GM23338 (cell line): ENCODE results near the gene RANGRF. TPM values are rescaled to one million over a fixed set of nuclear protein-coding genes. Genes with fewer than 3 reads are reported as not detected.

ENCODE experiments used
- ATAC-seq: fragments of 200-7000 bp; cut with Tn5 transposase; 3 replicates; pipeline ENCODE4 v1.9.1; 2020
- DNase-seq: peaks from one replicate; pipeline ENCODE4 v3.0.0-alpha.2; 2015; ENCODE audit warnings: low spot score
- H2AFZ ChIP-seq: fragments of 200-600 bp; sonication (generic); 2 replicates; pipeline ENCODE4 v1.8.0; 2016; ENCODE audit warnings: antibody characterized with exemption, mild to moderate bottlenecking, moderate library complexity
- H3F3A ChIP-seq: fragments of 200-600 bp; sonication (generic); replicated peaks from 2 replicates; pipeline ENCODE4 v1.8.0; 2017; ENCODE audit warnings: antibody characterized with exemption, mixed run types, low read depth
- H3K27ac ChIP-seq: fragments of 200-600 bp; sonication (generic); 2 replicates; pipeline ENCODE4 v1.6.1; 2016; ENCODE audit warnings: low read depth
- H3K27me3 ChIP-seq: fragments of 200-600 bp; sonication (generic); 2 replicates; pipeline ENCODE4 v1.8.0; 2016; ENCODE audit warnings: mild to moderate bottlenecking, mixed run types, moderate library complexity; ENCODE audit not compliant: insufficient read depth
- H3K36me3 ChIP-seq: fragments of 200-600 bp; sonication (generic); 2 replicates; pipeline ENCODE4 v1.8.0; 2016; ENCODE audit warnings: mild to moderate bottlenecking; ENCODE audit not compliant: insufficient read depth
- H3K4me1 ChIP-seq: fragments of 200-600 bp; sonication (generic); 2 replicates; pipeline ENCODE4 v1.8.0; 2016; ENCODE audit warnings: mild to moderate bottlenecking, moderate library complexity; ENCODE audit not compliant: insufficient read depth
- H3K4me2 ChIP-seq: fragments of 200-600 bp; sonication (generic); 2 replicates; pipeline ENCODE4 v1.7.1; 2017; ENCODE audit warnings: mixed run types
- H3K4me3 ChIP-seq: fragments of 200-600 bp; sonication (generic); 2 replicates; pipeline ENCODE4 v1.6.1; 2016; ENCODE audit warnings: mixed run types
- H3K79me2 ChIP-seq: fragments of 200-600 bp; sonication (generic); replicated peaks from 2 replicates; pipeline ENCODE4 v1.8.0; 2017; ENCODE audit warnings: mild to moderate bottlenecking; ENCODE audit not compliant: insufficient read depth
- H3K9me2 ChIP-seq: fragments of 200-600 bp; sonication (generic); 2 replicates; pipeline ENCODE4 v1.8.0; 2017; ENCODE audit not compliant: insufficient read depth
- H4K20me1 ChIP-seq: fragments of 200-600 bp; sonication (generic); replicated peaks from 2 replicates; pipeline ENCODE4 v1.8.0; 2017; ENCODE audit warnings: mild to moderate bottlenecking; ENCODE audit not compliant: insufficient read depth
- H3K27ac Mint-ChIP-seq: 2 replicates; pipeline ENCODE4 v1.8.0; 2020; ENCODE audit warnings: inconsistent platforms, mild to moderate bottlenecking, moderate library complexity, mixed read lengths
- H3K27me3 Mint-ChIP-seq: 3 replicates; pipeline ENCODE4 v1.8.0; 2022; ENCODE audit warnings: low read depth, mild to moderate bottlenecking, moderate library complexity, mixed read lengths, inconsistent platforms; ENCODE audit not compliant: insufficient read depth, poor library complexity
- H3K36me3 Mint-ChIP-seq: 3 replicates; pipeline ENCODE4 v1.8.0; 2021; ENCODE audit warnings: low read depth, mild to moderate bottlenecking, inconsistent platforms, moderate library complexity, mixed read lengths
- H3K4me1 Mint-ChIP-seq: 3 replicates; pipeline ENCODE4 v1.8.0; 2020; ENCODE audit warnings: mild to moderate bottlenecking, inconsistent platforms, mixed read lengths
- H3K4me3 Mint-ChIP-seq: 3 replicates; pipeline ENCODE4 v1.8.0; 2021; ENCODE audit warnings: moderate library complexity, mild to moderate bottlenecking, inconsistent platforms, mixed read lengths
- H3K9me3 Mint-ChIP-seq: 3 replicates; pipeline ENCODE4 v1.8.0; 2020; ENCODE audit warnings: moderate library complexity, mild to moderate bottlenecking, inconsistent platforms, mixed read lengths
- EZH2 ChIP-seq: fragments of 200-600 bp; sonication (generic); IDR thresholded peaks from one replicate; pipeline ENCODE4 v1.8.0; 2017; ENCODE audit warnings: antibody characterized with exemption, mild to moderate bottlenecking, low read depth; ENCODE audit not compliant: unreplicated experiment
- EZH2phosphoT487 ChIP-seq: fragments of 200-600 bp; sonication (generic); IDR thresholded peaks from one replicate; pipeline ENCODE4 v1.8.1; 2018; ENCODE audit warnings: antibody characterized with exemption; ENCODE audit not compliant: unreplicated experiment
- JUNB ChIP-seq: IDR thresholded peaks from one replicate; pipeline ENCODE4 v1.6.1; 2016; ENCODE audit warnings: antibody characterized with exemption; ENCODE audit not compliant: unreplicated experiment
- NANOG ChIP-seq: IDR thresholded peaks from 2 replicates; pipeline ENCODE4 v1.6.1; 2016; ENCODE audit warnings: antibody characterized with exemption, borderline replicate concordance
- POLR2AphosphoS5 ChIP-seq: IDR thresholded peaks from 2 replicates; pipeline ENCODE4 v1.6.1; 2016; ENCODE audit warnings: antibody characterized with exemption, low read depth
- STAT1 ChIP-seq: IDR thresholded peaks from one replicate; pipeline ENCODE4 v1.6.1; 2016; ENCODE audit warnings: antibody characterized with exemption; ENCODE audit not compliant: unreplicated experiment
- ZNF114 ChIP-seq: fragments of 250-450 bp; sonication (Bioruptor Pico); IDR thresholded peaks from 2 replicates; pipeline ENCODE4 v1.5.0; 2020; ENCODE audit warnings: mild to moderate bottlenecking, moderate library complexity
- ZNF331 ChIP-seq: fragments of 250-450 bp; sonication (Bioruptor Pico); IDR thresholded peaks from 2 replicates; pipeline ENCODE4 v1.5.0; 2020; ENCODE audit warnings: low read depth, mild to moderate bottlenecking, moderate library complexity
- polyA plus RNA-seq: library from polyadenylated mRNA; unstranded; fragments of >200 nt; fragmentation: Nextera tagmentation; extraction: Ambion mirVana; gene quantifications from 2 replicates; pipeline ENCODE4 v1.2.1, GENCODE V29; 2016
- total RNA-seq: library from RNA; depleted of rRNA; stranded (reverse); fragments of >200 nt; shearing (Covaris generic); gene quantifications from 2 replicates; pipeline ENCODE4 v1.2.3, GENCODE V29; 2014
- TF ChIP-seq, protein P1 (sequence below), 2 experiments: fragments of 200-600 bp in 1 of 2; sonication (generic) in 1 of 2; conservative IDR thresholded peaks; 2 replicates each; pipeline versions ENCODE4 v1.5.1 to v1.6.1; 2016 to 2017; ENCODE audit warnings: antibody characterized with exemption in 2 of 2, low read depth in 2 of 2, mild to moderate bottlenecking in 2 of 2, moderate library complexity in 1 of 2

Gene RANGRF
- total and polyA plus RNA-seq, 2 experiments from 2014 or later, result 11.2 to 52.4 TPM

DNA sequence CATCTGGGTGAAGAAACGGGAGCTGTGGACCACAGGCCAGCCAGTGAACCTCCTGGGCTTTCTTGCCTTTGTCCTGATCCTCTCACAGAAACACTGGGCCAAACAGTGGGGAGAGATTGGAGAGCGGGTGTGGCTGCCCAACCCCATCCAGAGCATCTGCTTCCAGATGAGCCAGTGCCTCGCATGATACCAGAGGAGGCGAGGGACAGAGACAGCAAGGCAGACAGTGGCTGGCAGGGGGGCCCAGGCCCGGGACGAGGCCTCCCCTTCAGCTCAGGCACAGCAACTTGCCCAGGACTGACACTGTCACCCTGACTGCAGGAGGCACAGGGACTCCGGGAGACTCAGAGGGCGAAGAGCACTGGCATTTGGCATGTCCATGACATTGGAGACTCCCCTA is 33.6 kb downstream of the RANGRF start:
- H3K4me3 Mint-ChIP-seq, result no peak overlapping the region
- peaks cover 17% of the 10 kb centered on the region for H3K27me3 Mint-ChIP-seq
- H3K9me3 Mint-ChIP-seq, result no peaks in the 10 kb centered on the region; the same call in 2 of the 3 replicates

DNA sequence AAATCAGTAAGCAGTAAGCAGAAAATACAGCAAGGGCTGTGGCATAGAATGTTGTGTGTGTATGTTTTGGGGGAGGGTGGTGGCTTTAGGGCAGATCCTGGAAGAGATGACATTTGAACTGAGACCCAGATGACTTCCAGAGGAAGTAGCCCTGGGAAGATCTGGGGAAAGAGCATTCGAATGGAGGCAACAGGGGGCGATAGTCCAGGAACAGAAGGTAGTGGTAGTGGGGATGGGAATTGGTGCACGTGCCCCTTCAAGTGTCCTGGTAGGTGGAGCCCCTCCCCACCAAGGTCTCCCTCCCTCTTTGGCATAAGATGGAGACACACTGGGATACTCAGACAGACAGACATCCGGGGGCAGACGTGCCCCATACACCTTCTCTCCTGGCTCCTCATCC is 35.7 kb downstream of the RANGRF start:
- ATAC-seq, result no peak
- H3K36me3 ChIP-seq, result no peaks in the 10 kb centered on the region
- H3K9me3 Mint-ChIP-seq, result no peaks in the 10 kb centered on the region; the same call in 2 of the 3 replicates
- H3F3A ChIP-seq, result no peaks in the 10 kb centered on the region
- no peak overlapping the region for H3K27ac ChIP-seq
- no peaks in the 10 kb centered on the region for H3K9me2 ChIP-seq
- peaks cover 15% of the 10 kb centered on the region for H3K4me1 Mint-ChIP-seq
- TF ChIP-seq, protein P1, sequence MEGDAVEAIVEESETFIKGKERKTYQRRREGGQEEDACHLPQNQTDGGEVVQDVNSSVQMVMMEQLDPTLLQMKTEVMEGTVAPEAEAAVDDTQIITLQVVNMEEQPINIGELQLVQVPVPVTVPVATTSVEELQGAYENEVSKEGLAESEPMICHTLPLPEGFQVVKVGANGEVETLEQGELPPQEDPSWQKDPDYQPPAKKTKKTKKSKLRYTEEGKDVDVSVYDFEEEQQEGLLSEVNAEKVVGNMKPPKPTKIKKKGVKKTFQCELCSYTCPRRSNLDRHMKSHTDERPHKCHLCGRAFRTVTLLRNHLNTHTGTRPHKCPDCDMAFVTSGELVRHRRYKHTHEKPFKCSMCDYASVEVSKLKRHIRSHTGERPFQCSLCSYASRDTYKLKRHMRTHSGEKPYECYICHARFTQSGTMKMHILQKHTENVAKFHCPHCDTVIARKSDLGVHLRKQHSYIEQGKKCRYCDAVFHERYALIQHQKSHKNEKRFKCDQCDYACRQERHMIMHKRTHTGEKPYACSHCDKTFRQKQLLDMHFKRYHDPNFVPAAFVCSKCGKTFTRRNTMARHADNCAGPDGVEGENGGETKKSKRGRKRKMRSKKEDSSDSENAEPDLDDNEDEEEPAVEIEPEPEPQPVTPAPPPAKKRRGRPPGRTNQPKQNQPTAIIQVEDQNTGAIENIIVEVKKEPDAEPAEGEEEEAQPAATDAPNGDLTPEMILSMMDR (conservative IDR thresholded peaks at IDR 0.05; ENCODE audit: low read depth in 2 of 2), result peak; percentile 29 to 50; a peak in 3 of 4 replicates
- no peak for TF ChIP-seq EZH2
- H3K36me3 Mint-ChIP-seq, result peaks cover 4% of the 10 kb centered on the region; the same call in 1 of the 3 replicates
- no peak overlapping the region for H3K4me3 ChIP-seq
- peaks cover 33% of the 10 kb centered on the region for H3K27me3 ChIP-seq
- H3K4me3 Mint-ChIP-seq, result no peak overlapping the region
- peaks cover 26% of the 10 kb centered on the region for H3K27me3 Mint-ChIP-seq
- no peak overlapping the region for H2AFZ ChIP-seq
- H3K4me1 ChIP-seq, result peaks cover 12% of the 10 kb centered on the region; the same call in 1 of the 2 replicates
- H3K79me2 ChIP-seq, result no peaks in the 10 kb centered on the region
- DNase-seq, result no peak
- H3K27ac Mint-ChIP-seq, result no peak overlapping the region
- H4K20me1 ChIP-seq, result 0 out of 2 replicates have a peak, but pooled peaks cover 3% of the 10 kb centered on the region
- no peak overlapping the region for H3K4me2 ChIP-seq

More for the DNA sequence above, 33.6 kb downstream of the RANGRF start:
- ATAC-seq (no peak), DNase-seq (no peak)
- Histone ChIP-seq H3K27me3 (peaks cover 33% of the 10 kb centered on the region), H3K79me2 (no peaks in the 10 kb centered on the region), H3K4me1 (peaks cover 12% of the 10 kb centered on the region; the same call in 1 of the 2 replicates), H3F3A (no peaks in the 10 kb centered on the region), H3K4me2 (no peak overlapping the region), H4K20me1 (no peaks in the 10 kb centered on the region), H3K36me3 (no peaks in the 10 kb centered on the region), H3K9me2 (no peaks in the 10 kb centered on the region), H3K4me3 (no peak overlapping the region), H3K27ac (no peak overlapping the region), H2AFZ (no peak overlapping the region)
- peaks cover 4% of the 10 kb centered on the region; the same call in 1 of the 3 replicates for H3K36me3 Mint-ChIP-seq
- no peak for TF ChIP-seq EZH2phosphoT487
- H3K27ac Mint-ChIP-seq, result no peak overlapping the region
- H3K4me1 Mint-ChIP-seq, result peaks cover 17% of the 10 kb centered on the region

DNA sequence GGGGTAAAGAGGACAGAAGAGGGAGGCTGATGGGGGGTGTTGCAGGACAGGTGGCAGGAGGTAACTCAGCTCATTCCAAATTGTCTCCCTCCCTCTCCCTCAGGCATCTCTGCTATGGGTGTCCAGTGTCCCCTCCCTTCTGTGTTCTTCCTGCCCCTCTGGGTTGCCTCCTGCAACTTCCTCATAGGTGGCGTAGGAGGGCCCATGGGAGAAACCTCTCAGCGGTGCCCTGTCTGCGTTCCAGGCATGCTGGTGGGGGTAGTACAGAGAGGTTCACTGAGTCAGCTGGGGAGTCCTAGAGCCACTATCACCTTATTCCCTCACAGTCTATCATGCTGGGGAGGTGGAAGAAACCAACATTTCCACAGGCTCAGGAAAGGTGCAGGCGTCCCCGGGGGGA is 36.5 kb downstream of the RANGRF start:
- Histone ChIP-seq H3K4me1 (peaks cover 12% of the 10 kb centered on the region; the same call in 1 of the 2 replicates), H3K4me3 (no peak overlapping the region), H2AFZ (no peak overlapping the region), H3K4me2 (no peak overlapping the region), H3K27ac (no peak overlapping the region), H3K36me3 (no peaks in the 10 kb centered on the region), H4K20me1 (0 out of 2 replicates have a peak, but pooled peaks cover 3% of the 10 kb centered on the region), H3K79me2 (no peaks in the 10 kb centered on the region), H3K27me3 (peaks cover 33% of the 10 kb centered on the region), H3K9me2 (no peaks in the 10 kb centered on the region), H3F3A (no peaks in the 10 kb centered on the region)
- TF ChIP-seq STAT1 (no peak), EZH2phosphoT487 (no peak), ZNF114 (CRISPR knock-in tag) (no peak), ZNF331 (no peak), POLR2AphosphoS5 (no peak), NANOG (no peak), JUNB (no peak)
- TF ChIP-seq, protein P1 (conservative IDR thresholded peaks at IDR 0.05; ENCODE audit: low read depth in 2 of 2), result no peak
- ATAC-seq (no peak), DNase-seq (no peak)
- Mint-ChIP-seq H3K4me1 (peaks cover 15% of the 10 kb centered on the region), H3K27ac (no peak overlapping the region), H3K9me3 (no peaks in the 10 kb centered on the region; the same call in 2 of the 3 replicates), H3K36me3 (peaks cover 3% of the 10 kb centered on the region; the same call in 1 of the 3 replicates), H3K4me3 (no peak overlapping the region), H3K27me3 (peaks cover 24% of the 10 kb centered on the region)
